IMR-90 (cell line): ENCODE data around the gene RASSF6. TPM values are rescaled to one million over a fixed set of nuclear protein-coding genes. Genes with fewer than 3 reads are reported as not detected.

Source experiments
- ATAC-seq: fragments of 200-7000 bp; cut with Tn5 transposase; 2 replicates; pipeline ENCODE4 v1.9.1; 2020; ENCODE audit warnings: low read depth, mild to moderate bottlenecking, moderate library complexity
- BruUV-seq: library from RNA; stranded (reverse); fragments of 400-500 nt; replicated peaks from 2 replicates; lab custom pipeline; 2021; lab: Mats Ljungman, UMichigan
- CTCF ChIA-PET: fragments of 300-600 bp; formaldehyde crosslinking; extraction: SDS; loops from one replicate; lab custom pipeline; 2021; ENCODE audit warnings: antibody characterized with exemption; lab: Yijun Ruan, JAX
- POLR2A ChIA-PET: fragments of 300-600 bp; sonication (Branson Sonifier 250); formaldehyde crosslinking; loops from one replicate; lab custom pipeline; 2022; ENCODE audit warnings: antibody characterized with exemption; ENCODE audit not compliant: unreplicated experiment; lab: Charles Lee
- DNase-seq: peaks from one replicate; pipeline ENCODE4 v3.0.0; 2013
- H2AFZ ChIP-seq: replicated peaks from 2 replicates; pipeline ENCODE3; 2013; ENCODE audit warnings: low read length, mild to moderate bottlenecking; ENCODE audit not compliant: poor library complexity
- H2AK5ac ChIP-seq: 2 replicates; pipeline ENCODE4 v1.6.1; 2013; ENCODE audit warnings: low read depth, low read length, inconsistent platforms
- H2AK9ac ChIP-seq: replicated peaks from 2 replicates; pipeline ENCODE3; 2013; ENCODE audit warnings: mild to moderate bottlenecking, low read depth, low read length, moderate library complexity; ENCODE audit not compliant: poor library complexity
- H2BK120ac ChIP-seq: 2 replicates; pipeline ENCODE4 v1.6.1; 2013; ENCODE audit warnings: low read depth, low read length, inconsistent platforms
- H2BK15ac ChIP-seq: 3 replicates; pipeline ENCODE4 v1.6.1; 2013; ENCODE audit warnings: low read depth, low read length, inconsistent platforms
- H2BK20ac ChIP-seq: 2 replicates; pipeline ENCODE4 v1.6.1; 2013; ENCODE audit warnings: low read depth, mild to moderate bottlenecking, inconsistent platforms, low read length, moderate library complexity
- H2BK5ac ChIP-seq: 2 replicates; pipeline ENCODE4 v1.6.1; 2013; ENCODE audit warnings: mild to moderate bottlenecking, low read depth, low read length, inconsistent platforms; ENCODE audit not compliant: poor library complexity, severe bottlenecking
- H3K14ac ChIP-seq: replicated peaks from 2 replicates; pipeline ENCODE4 v1.6.1; 2013; ENCODE audit warnings: low read depth, low read length, inconsistent platforms
- H3K18ac ChIP-seq: 2 replicates; pipeline ENCODE4 v1.6.1; 2013; ENCODE audit warnings: low read depth, low read length, control low read depth
- H3K23ac ChIP-seq: 2 replicates; pipeline ENCODE4 v1.6.1; 2013; ENCODE audit warnings: low read depth, low read length, inconsistent platforms
- H3K27ac ChIP-seq: 2 replicates; pipeline ENCODE4 v1.5.1; 2013; ENCODE audit warnings: mild to moderate bottlenecking, control low read depth, low read length; ENCODE audit not compliant: insufficient read depth
- H3K27me3 ChIP-seq: 2 replicates; pipeline ENCODE4 v1.6.1; 2013; ENCODE audit warnings: low read length; ENCODE audit not compliant: control insufficient read depth, insufficient read depth
- H3K36me3 ChIP-seq: 2 replicates; pipeline ENCODE4 v1.6.1; 2013; ENCODE audit warnings: low read length, mixed read lengths; ENCODE audit not compliant: control insufficient read depth, insufficient read depth
- H3K4ac ChIP-seq: 2 replicates; pipeline ENCODE4 v1.6.1; 2013; ENCODE audit warnings: low read depth, low read length, inconsistent platforms
- H3K4me1 ChIP-seq: 2 replicates; pipeline ENCODE4 v1.6.1; 2013; ENCODE audit warnings: low read length, mixed read lengths; ENCODE audit not compliant: control insufficient read depth, insufficient read depth
- H3K4me2 ChIP-seq: 2 replicates; pipeline ENCODE4 v1.6.1; 2013; ENCODE audit warnings: low read depth, mild to moderate bottlenecking, control low read depth, low read length, moderate library complexity
- H3K4me3 ChIP-seq: 2 replicates; pipeline ENCODE4 v1.5.1; 2013; ENCODE audit warnings: low read depth, mild to moderate bottlenecking, control low read depth, low read length, moderate library complexity; ENCODE audit not compliant: insufficient read depth
- H3K56ac ChIP-seq: 2 replicates; pipeline ENCODE4 v1.6.1; 2013; ENCODE audit warnings: low read length, inconsistent platforms; ENCODE audit not compliant: insufficient read depth; ENCODE audit errors: extremely low read depth
- H3K79me1 ChIP-seq, 2 experiments: 2 replicates each; pipeline ENCODE4 v1.6.1; 2013; ENCODE audit warnings: low read length in 2 of 2, inconsistent platforms in 1 of 2, low read depth in 1 of 2
- H3K9ac ChIP-seq: 2 replicates; pipeline ENCODE4 v1.6.1; 2013; ENCODE audit warnings: low read depth, low read length, control low read depth
- H3K9me1 ChIP-seq: 2 replicates; pipeline ENCODE4 v1.6.1; 2013; ENCODE audit warnings: low read length, inconsistent platforms; ENCODE audit not compliant: insufficient read depth
- H3K9me3 ChIP-seq: 2 replicates; pipeline ENCODE4 v1.6.1; 2013; ENCODE audit warnings: low read length; ENCODE audit not compliant: control insufficient read depth, insufficient read depth
- H4K20me1 ChIP-seq: 2 replicates; pipeline ENCODE4 v1.6.1; 2013; ENCODE audit warnings: low read length, inconsistent platforms; ENCODE audit not compliant: insufficient read depth
- H4K5ac ChIP-seq: 2 replicates; pipeline ENCODE4 v1.6.1; 2013; ENCODE audit warnings: mild to moderate bottlenecking, low read depth, low read length, control low read depth
- H4K8ac ChIP-seq, 2 experiments: 2 replicates each; pipeline ENCODE4 v1.6.1; 2013; ENCODE audit warnings: low read depth in 2 of 2, low read length in 2 of 2, control low read depth in 1 of 2, inconsistent platforms in 1 of 2
- H4K91ac ChIP-seq: 2 replicates; pipeline ENCODE4 v1.6.1; 2013; ENCODE audit warnings: low read depth, low read length, inconsistent platforms; ENCODE audit not compliant: insufficient read depth
- BHLHE40 ChIP-seq: fragments of 150-350 bp; IDR thresholded peaks from 2 replicates; pipeline ENCODE4 v1.6.1; 2016; ENCODE audit warnings: mild to moderate bottlenecking, low read depth, low read length
- CEBPB ChIP-seq: IDR thresholded peaks from 2 replicates; pipeline ENCODE4 v1.6.1; 2012; ENCODE audit warnings: low read depth, low read length, improper control_type of control experiment
- CHD1 ChIP-seq: IDR thresholded peaks from 2 replicates; pipeline ENCODE4 v1.6.1; 2012; ENCODE audit warnings: low read depth, low read length, improper control_type of control experiment
- CTCF ChIP-seq: conservative IDR thresholded peaks from 2 replicates; pipeline ENCODE4 v1.5.1; 2012; ENCODE audit warnings: mild to moderate bottlenecking, low read depth, low read length, improper control_type of control experiment
- ELK1 ChIP-seq: fragments of 150-350 bp; IDR thresholded peaks from 2 replicates; pipeline ENCODE4 v1.6.1; 2016; ENCODE audit warnings: low read depth, mild to moderate bottlenecking, low read length, moderate library complexity, borderline replicate concordance
- FOS ChIP-seq: fragments of 150-350 bp; IDR thresholded peaks from 2 replicates; pipeline ENCODE4 v1.6.1; 2016; ENCODE audit warnings: low read depth, low read length
- MAFK ChIP-seq: IDR thresholded peaks from 2 replicates; pipeline ENCODE4 v1.6.1; 2012; ENCODE audit warnings: low read depth, low read length, improper control_type of control experiment
- MAZ ChIP-seq: IDR thresholded peaks from 2 replicates; pipeline ENCODE4 v1.6.1; 2012; ENCODE audit warnings: low read depth, mild to moderate bottlenecking, low read length, improper control_type of control experiment, moderate library complexity, borderline replicate concordance
- MXI1 ChIP-seq: IDR thresholded peaks from 2 replicates; pipeline ENCODE4 v1.6.1; 2012; ENCODE audit warnings: low read depth, mild to moderate bottlenecking, low read length, moderate library complexity, borderline replicate concordance
- NFE2L2 ChIP-seq: fragments of 150-350 bp; IDR thresholded peaks from 2 replicates; pipeline ENCODE4 v1.6.1; 2016; ENCODE audit warnings: low read depth, mild to moderate bottlenecking, low read length
- POLR2A ChIP-seq: IDR thresholded peaks from 2 replicates; pipeline ENCODE4 v1.6.1; 2012; ENCODE audit warnings: mild to moderate bottlenecking, low read depth, low read length
- RAD21 ChIP-seq: IDR thresholded peaks from 2 replicates; pipeline ENCODE4 v1.6.1; 2012; ENCODE audit warnings: low read length, improper control_type of control experiment
- RCOR1 ChIP-seq: IDR thresholded peaks from 2 replicates; pipeline ENCODE4 v1.6.1; 2012; ENCODE audit warnings: mild to moderate bottlenecking, low read length, improper control_type of control experiment; ENCODE audit not compliant: insufficient replicate concordance
- RFX5 ChIP-seq: IDR thresholded peaks from 2 replicates; pipeline ENCODE4 v1.8.0; 2012; ENCODE audit warnings: low read depth, mild to moderate bottlenecking, low read length, moderate library complexity
- SMC3 ChIP-seq: fragments of 150-350 bp; IDR thresholded peaks from 2 replicates; pipeline ENCODE4 v1.6.1; 2016; ENCODE audit warnings: low read depth, mild to moderate bottlenecking, antibody characterized with exemption, low read length, moderate library complexity
- USF2 ChIP-seq: fragments of 150-350 bp; IDR thresholded peaks from 2 replicates; pipeline ENCODE4 v1.6.1; 2017; ENCODE audit warnings: mild to moderate bottlenecking, antibody characterized with exemption, low read length, low read depth
- dilution Hi-C: fragments of 300-500 bp; cut with HindIII; formaldehyde crosslinking; loops from one replicate; pipeline ENCODE4 v1.14.3; 2018; ENCODE audit warnings: low sequenced_read_pairs; ENCODE audit not compliant: unreplicated experiment
- in situ Hi-C: fragments of 300-500 bp; cut with MboI; formaldehyde crosslinking; loops from 3 replicates; pipeline ENCODE4 v1.14.3; 2019; ENCODE audit warnings: low sequenced_read_pairs, inconsistent platforms, mixed read lengths
- intact Hi-C: fragments of 100-400 bp; cut with micrococcal nuclease; formaldehyde crosslinking; loops from 2 replicates; pipeline ENCODE4 v1.10.0; 2022
- polyA plus RNA-seq, 3 experiments: library from polyadenylated mRNA; depleted of rRNA; stranded (reverse); fragments of >200 nt; gene quantifications; 2 replicates each; pipeline ENCODE4 v1.2.3, GENCODE V29; 2012; ENCODE audit warnings: low replicate concordance in 1 of 3
- total RNA-seq: library from RNA; depleted of rRNA; stranded (reverse); fragments of >200 nt; gene quantifications from 2 replicates; pipeline ENCODE4 v1.2.3, GENCODE V29; 2012

The RASSF6 gene
- total and polyA plus RNA-seq, 2 of the 4 experiments (the other 2 are of a cell fraction), result not detected

DNA sequence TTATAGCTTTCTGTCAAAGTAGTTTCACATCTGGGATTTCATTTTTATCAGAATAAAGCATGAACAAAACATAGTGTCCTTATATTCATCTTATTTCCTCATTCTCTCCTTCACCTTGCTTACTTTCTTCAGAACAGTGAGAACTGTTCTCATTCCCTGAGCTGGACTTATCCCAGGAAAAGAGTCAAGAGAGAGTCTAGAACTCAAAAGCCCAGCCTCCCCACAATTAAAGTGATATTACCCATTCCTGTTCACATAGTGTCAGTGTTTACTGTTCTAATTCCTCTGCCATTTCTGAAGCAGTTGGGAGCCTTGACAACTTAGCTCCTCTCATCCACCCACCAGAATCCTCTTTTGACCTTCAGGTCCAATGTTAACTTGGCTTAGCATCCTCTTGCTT, 42.9 kb downstream of the RASSF6 start:
- Histone ChIP-seq H3K79me1 (no peaks in the 10 kb centered on the region), H4K5ac (no peak overlapping the region), H2BK5ac (no peak overlapping the region), H3K4me1 (no peaks in the 10 kb centered on the region), H2BK20ac (no peak overlapping the region), H3K56ac (no peak overlapping the region), H3K9me3 (no peaks in the 10 kb centered on the region), H3K36me3 (no peaks in the 10 kb centered on the region), H2AFZ (no peak overlapping the region), H3K14ac (no peak overlapping the region), H3K27me3 (no peaks in the 10 kb centered on the region; the same call in 1 of the 2 replicates), H2BK120ac (no peak overlapping the region), H3K18ac (no peak overlapping the region), H3K23ac (no peak overlapping the region), H4K20me1 (no peaks in the 10 kb centered on the region), H2AK5ac (no peak overlapping the region), H2AK9ac (no peak overlapping the region), H3K27ac (no peak overlapping the region), H3K4ac (no peak overlapping the region), H3K9ac (no peak overlapping the region), H3K4me2 (no peak overlapping the region), H3K9me1 (no peaks in the 10 kb centered on the region), H2BK15ac (no peak overlapping the region), H3K4me3 (no peak overlapping the region), H4K8ac (no peak overlapping the region), H4K91ac (no peak overlapping the region)
- POLR2A ChIA-PET, result no interaction called here
- CTCF ChIA-PET, result interaction anchor here (0.6 to 1.5 kb wide), 2 partner anchors 445 to 557 kb away, joined by 3 to 5 read pairs; no protein-coding TSS in a partner anchor
- DNase-seq (no peak), ATAC-seq (no peak)
- no peak for TF ChIP-seq MXI1
- TF ChIP-seq RCOR1, result no peak
- no peak for TF ChIP-seq ELK1
- no peak for TF ChIP-seq RFX5
- TF ChIP-seq CTCF, result no peak
- TF ChIP-seq MAFK, result no peak
- no peak for TF ChIP-seq CHD1
- TF ChIP-seq USF2, result no peak
- no peak for TF ChIP-seq NFE2L2
- TF ChIP-seq FOS, result no peak
- TF ChIP-seq BHLHE40, result no peak
- no peak for TF ChIP-seq POLR2A
- no peak for TF ChIP-seq RAD21
- no peak for TF ChIP-seq CEBPB
- no peak for TF ChIP-seq SMC3
- no peak for TF ChIP-seq MAZ
- in situ Hi-C loops (no loop called here), dilution Hi-C loops (no loop called here), intact Hi-C loops (loop anchor here (10.0 kb wide), 3 partner anchors 147 to 457 kb away; partner anchors contain the start of gene CXCL3)
- BruUV-seq, result no TSS peak
